ENCODE data around the gene CCDC141.

CCDC141 gene

GRCh38 chr2:178917555-178917954 is 132.4 kb downstream of the CCDC141 start:
- H3K4me3 ChIP-seq (ENCODE audit: low read depth, low read length) = no peak overlapping the region

GRCh38 chr2:178915423-178916173 is 134.3 kb downstream of the CCDC141 start:
- no peak for TF ChIP-seq CTCF (IDR thresholded peaks at IDR 0.05; ENCODE audit: low read depth, low read length)
- no peak overlapping the region for H3K4me3 ChIP-seq (ENCODE audit: low read depth, low read length)

More at GRCh38 chr2:178917555-178917954, 132.4 kb downstream of the CCDC141 start:
- no peak for TF ChIP-seq CTCF (IDR thresholded peaks at IDR 0.05; ENCODE audit: low read depth, low read length)

GRCh38 chr2:178914259-178914849 is 135.6 kb downstream of the CCDC141 start:
- no peak overlapping the region for H3K4me3 ChIP-seq (ENCODE audit: low read depth, low read length)
- peak; percentile 83 for TF ChIP-seq CTCF (IDR thresholded peaks at IDR 0.05; ENCODE audit: low read depth, low read length)

GRCh38 chr2:178913049-178913441 is 136.9 kb downstream of the CCDC141 start:
- H3K4me3 ChIP-seq (ENCODE audit: low read depth, low read length) = no peak overlapping the region
- TF ChIP-seq CTCF (IDR thresholded peaks at IDR 0.05; ENCODE audit: low read depth, low read length) = no peak

GRCh38 chr2:178912416-178913048 is 137.4 kb downstream of the CCDC141 start:
- no peak for TF ChIP-seq CTCF (IDR thresholded peaks at IDR 0.05; ENCODE audit: low read depth, low read length)
- H3K4me3 ChIP-seq (ENCODE audit: low read depth, low read length) = no peak overlapping the region

GRCh38 chr2:178911039-178911438 is 138.9 kb downstream of the CCDC141 start:
- H3K4me3 ChIP-seq (ENCODE audit: low read depth, low read length) = no peak overlapping the region
- TF ChIP-seq CTCF (IDR thresholded peaks at IDR 0.05; ENCODE audit: low read depth, low read length) = no peak

- TF ChIP-seq CTCF (IDR thresholded peaks at IDR 0.05; ENCODE audit: low read depth, low read length) = no peak
- no peak overlapping the region for H3K4me3 ChIP-seq (ENCODE audit: low read depth, low read length)
These were observed 139.9 kb downstream of the CCDC141 start for GRCh38 chr2:178910005-178910404.

Data from WI38 (cell line).